DMS114 treated with DMSO at 0.1 percent for 48 hours (cell line): ENCODE results near the gene PDZRN4.
"Not testable (repeated sequence)": the region's sequence is repeated elsewhere in the genome, so short reads cannot be mapped to it uniquely, and the experiment has no call there.

Experiments
- DNase-seq: peaks from one replicate; lab custom pipeline; 2025; ENCODE audit not compliant: unreplicated experiment; lab: John Stamatoyannopoulos, UW

The PDZRN4 gene

GRCh38 chr12:41507286-41507685 lies 319.2 kb downstream of the PDZRN4 start:
- DNase-seq = no peak

DNA sequence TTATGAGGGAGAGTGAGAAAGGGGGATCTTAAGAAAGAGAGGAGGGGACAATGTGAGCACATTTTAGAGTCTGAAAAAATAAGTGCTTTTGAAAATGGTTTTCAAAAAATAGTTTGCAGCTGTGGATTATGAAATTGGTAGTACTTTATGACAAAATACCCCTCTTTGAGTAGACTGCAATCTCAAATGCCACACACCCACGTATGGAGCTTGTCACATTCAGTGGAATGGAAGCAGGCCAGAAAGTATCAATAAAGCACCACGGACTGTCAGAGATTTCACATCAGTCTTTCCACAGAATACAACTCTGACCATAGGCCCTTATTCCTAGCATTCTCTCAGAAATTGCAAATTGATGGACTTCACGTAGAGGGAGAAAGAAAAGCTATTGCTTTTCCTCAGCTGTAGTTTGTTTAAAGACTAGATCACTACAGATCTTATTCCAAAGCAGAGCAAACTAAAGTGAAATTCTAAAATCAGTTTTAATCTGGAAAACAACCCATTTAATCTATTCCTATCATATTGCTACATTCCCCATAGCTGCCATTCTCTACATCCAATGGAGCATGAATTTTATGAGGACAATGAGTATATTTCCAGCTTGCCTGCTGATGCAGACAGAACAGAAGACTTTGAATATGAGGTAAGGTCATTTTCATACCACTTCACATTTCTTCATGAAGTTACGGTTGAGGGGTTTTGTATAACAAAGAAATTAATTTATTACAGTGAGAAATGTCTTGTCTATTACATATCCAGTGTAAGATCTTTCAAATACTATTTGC lies 321.3 kb downstream of the PDZRN4 start:
- no peak for DNase-seq

DNA sequence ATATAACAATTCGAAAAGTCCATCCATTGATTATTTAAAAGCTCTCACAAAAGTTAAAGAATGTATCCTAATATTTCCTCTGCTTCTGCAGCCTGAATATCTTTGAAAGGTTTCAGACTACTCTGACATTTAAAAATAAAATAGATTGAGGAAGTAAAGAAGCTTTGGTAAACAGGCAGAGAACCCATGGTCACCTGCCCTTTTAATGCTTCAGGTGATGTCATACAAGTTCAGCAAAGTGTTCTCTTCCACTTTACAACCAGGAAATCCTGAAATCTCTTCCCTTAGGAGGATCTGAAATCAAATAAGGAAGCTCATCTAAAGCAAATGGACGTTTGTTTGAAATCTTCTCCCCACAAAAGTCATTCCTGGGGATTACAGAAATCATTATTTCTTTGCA lies 322.4 kb downstream of the PDZRN4 start:
- no peak for DNase-seq

DNA sequence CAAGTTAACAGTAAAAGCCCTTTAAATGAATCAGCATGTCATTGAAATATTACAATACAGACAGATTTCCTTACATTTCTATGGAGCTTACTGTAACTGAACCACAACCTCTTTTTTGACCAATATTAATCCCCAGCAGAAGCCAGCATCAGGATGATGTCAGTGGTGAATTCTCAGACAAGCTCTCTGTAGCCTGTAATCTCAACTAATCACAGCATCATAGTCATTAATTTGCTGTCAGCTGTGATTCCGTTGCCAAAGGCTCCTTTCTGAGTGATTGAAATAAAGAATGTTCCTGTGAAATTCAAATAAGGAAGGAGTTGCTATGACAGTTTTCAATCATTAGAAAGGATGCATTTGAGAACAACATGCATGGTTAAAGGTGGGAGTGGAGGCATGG lies 323.1 kb downstream of the PDZRN4 start:
- no peak for DNase-seq

DNA sequence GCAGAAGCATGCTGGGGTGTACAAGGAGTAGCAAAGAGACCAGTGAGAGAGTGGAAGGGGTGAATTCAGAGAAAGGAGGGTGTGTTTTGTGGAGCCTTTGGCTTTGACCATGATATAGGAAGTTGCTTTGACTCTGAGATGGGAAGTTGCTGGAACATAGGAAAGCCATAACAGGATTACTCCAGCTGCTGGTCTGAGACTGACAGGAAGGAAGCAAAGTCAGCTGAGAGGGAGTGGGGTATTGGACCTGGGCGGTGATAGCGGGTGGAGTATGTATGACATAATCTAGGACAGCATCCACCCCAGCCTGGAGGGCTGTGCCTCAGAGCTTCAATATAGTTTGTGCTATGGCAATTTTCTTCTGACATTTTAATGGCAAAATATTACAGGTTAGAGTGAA lies 324.4 kb downstream of the PDZRN4 start:
- no peak for DNase-seq

DNA sequence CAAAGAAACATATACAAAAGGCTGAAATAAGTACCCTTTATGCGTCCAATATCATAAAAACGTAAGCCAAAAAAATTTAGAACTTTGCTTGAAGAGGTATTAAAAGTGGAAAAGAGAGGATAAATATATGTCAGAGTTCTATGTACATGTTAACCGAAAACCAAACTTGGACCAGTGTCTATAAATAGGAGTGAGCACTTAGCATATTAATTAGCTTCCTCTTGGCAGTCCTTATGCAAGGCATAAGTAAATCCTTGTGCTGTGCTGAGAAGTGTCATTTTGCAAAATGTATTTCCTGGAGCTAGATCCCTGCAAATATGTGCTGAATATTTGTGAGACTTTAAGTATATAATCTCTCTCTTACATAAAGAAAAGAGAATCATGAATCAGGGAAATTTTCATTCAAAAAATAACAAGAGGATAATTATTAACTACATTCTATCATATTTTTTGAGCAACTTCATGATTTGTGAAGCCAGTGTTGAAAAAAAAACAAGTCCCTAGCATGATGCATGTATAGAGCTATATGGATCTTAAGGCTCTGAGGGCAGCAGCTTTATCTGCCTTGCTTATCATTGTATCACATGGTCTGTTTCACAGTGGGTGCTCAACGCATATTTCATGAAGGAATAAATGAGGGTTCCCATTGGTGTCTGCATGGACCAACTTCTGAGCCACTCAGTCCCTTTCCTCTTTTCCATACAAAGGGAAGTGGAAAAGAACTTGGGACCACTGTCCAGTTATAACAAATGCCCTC lies 326.1 kb downstream of the PDZRN4 start:
- no peak for DNase-seq

- DNase-seq = no peak
Measured at GRCh38 chr12:41514907-41515306, 326.8 kb downstream of the PDZRN4 start.

DNA sequence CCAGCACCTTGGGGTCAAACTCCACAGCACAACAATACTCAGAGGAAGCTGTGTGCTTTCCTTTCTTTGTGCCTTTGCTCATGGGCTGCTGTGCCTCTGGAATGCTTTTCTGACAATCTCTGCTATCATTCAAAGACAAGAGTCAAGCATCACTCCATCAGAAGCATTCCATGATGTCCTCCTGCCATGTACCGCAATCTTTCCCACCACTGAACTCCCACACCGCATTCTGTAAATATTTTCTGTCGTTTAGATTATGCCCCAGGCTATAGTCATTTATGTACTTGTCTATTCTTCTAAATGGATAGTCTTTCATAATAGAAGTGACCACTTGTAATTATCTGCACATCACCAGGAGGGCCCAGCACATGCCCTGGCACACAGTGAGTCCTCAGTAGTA lies 327.8 kb downstream of the PDZRN4 start:
- no peak for DNase-seq

DNA sequence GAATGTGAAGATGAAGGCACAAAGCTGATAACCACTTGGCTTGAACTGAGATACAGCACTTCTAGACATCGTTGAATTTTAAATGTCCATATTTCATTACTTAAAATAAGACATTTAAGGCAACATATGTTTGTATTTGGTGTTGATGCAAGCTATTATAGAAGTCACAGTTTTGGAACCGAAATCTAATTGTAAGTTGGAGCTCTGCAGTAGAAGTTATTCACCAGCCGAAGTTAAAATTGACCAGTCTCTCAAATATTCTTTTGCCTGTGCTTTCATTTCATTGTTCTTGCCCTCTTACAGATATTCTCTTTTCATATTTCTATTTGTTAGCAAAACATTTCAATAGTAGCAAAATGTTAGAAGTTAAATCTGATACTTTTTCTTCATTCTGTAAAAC lies 332.7 kb downstream of the PDZRN4 start:
- no peak for DNase-seq

DNA sequence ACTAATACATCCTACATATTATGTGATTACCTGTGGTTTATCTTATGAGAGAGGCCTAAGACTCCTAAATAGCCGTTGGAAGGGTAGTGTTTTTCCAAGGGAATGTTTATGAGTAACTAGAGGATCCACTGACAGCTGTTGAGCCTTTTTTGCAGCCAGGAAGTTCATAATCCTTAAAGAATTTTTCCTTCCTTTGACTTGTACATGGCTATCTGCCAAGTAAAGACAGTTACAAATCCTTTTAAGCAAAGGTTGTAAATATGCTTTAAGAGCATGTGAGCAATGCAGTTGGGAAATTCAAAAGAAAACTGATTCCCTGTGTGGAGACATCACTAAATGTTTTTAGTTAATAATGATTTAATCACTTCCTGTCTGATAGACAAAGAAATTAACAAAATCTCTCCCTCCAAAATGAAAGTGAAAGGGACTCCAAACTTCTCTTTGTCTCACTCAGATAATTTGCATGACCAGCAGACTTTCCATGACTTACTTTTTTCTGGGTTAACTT lies 333.8 kb downstream of the PDZRN4 start:
- no peak for DNase-seq

- DNase-seq = no peak
Measured at GRCh38 chr12:41527062-41527461, 338.9 kb downstream of the PDZRN4 start.

DNA sequence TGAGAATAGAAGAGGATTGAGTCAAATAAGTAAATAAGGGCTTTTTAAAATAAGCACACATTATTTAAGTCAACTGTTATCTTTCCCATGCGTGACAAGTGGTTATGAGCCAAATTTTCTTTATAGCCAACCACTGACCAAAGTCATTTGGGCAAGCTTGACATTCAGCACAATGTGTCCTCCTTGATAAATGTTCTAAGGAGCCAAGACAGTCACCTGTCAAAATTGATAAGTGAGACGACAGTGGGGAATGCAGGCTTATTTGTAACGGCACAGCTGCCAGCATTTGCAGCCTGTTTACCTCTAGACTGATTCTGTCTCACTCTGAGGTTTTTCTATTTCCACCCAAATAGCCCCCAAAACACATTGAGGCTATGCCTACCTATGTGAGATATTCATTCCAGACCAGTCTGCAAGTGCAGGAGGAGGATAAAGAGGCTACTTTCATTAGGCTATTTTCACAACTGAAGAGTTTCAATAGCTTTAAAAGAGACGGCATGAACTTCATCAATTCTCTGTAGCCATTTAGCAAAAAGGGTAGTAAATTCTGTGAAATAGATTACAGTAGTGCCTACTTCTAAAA lies 339.5 kb downstream of the PDZRN4 start:
- no peak for DNase-seq

DNA sequence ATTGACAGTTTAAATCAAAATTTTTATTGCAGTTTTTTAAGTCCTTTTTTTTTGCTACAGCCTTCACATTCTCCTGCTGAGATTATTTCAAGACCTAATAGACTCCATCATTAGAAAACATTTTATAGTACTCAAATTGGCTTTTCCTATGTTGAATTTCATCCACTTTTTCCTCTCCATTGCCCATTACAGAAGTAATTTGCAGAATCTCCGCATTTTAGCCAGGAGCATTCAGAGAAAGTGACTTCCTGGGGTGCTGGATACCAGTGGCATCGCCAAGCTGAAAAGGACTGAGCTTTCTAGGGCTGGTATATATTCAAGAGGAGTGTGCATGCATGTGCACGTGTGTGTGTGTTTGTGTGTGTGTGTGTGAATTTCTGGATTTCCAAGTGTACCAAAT lies 340.8 kb downstream of the PDZRN4 start:
- no peak for DNase-seq

DNA sequence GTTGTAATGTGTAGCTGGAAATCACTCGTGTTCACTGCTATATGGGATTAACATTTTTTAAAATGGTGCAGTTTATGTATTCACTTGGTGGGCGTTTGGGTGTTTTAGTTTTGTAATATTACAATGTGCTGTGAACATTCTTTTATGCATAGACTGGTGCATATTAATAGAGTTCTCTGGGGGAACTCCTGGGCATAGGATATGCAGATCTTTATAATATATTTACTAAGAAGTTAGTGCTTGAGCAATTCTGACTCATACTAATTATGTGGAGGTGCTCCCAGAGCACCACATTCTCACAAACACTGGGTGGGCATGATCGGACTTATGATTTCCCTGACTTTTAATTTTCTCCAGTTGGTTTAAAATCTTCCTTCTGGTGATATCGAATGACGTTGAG lies 342.3 kb downstream of the PDZRN4 start:
- DNase-seq = no peak

GRCh38 chr12:41531147-41531829 lies 343.2 kb downstream of the PDZRN4 start:
- no peak for DNase-seq

GRCh38 chr12:41532072-41532471 lies 344.0 kb downstream of the PDZRN4 start:
- DNase-seq = no peak

DNA sequence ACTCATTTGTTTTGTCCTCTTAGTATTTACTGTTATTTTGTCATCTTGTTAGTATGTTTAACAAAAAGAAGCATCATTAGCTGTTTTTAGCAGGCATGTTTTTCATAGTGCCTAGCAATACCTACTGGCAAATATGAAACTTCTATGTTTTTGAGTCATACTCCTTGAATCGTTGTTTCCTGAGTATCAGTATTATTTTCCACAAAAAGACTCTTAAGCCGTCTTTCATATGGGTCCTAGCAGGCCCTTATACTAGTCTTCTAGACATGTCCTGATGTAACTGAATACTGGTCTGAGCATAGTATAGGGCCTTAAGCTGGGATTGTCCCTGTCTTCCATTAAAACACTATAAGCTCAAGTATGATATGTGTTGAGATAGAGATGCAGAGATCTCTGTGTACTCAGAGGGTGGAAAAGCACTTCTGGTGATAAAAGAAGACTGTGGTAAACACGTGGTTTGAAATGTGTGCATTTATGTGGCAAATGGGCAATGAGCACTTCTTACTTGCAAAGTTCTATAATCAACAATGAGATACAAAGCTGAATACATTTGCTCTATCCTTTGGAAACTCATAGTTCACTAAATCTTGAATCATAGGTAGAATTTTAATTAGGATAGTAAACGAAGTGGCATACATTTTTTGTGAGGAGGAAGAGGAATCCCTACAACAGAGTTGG lies 348.8 kb downstream of the PDZRN4 start:
- no peak for DNase-seq

GRCh38 chr12:41537522-41537921 lies 349.4 kb downstream of the PDZRN4 start:
- no peak for DNase-seq

GRCh38 chr12:41545761-41546160 lies 357.6 kb downstream of the PDZRN4 start:
- no peak for DNase-seq

GRCh38 chr12:41547071-41547470 lies 359.0 kb downstream of the PDZRN4 start:
- not testable (repeated sequence) for DNase-seq

GRCh38 chr12:41548926-41549325 lies 360.8 kb downstream of the PDZRN4 start:
- DNase-seq = no peak
